IMR-90 (cell line): ENCODE results near the gene COL18A1. TPM values are rescaled to one million over a fixed set of nuclear protein-coding genes. Genes with fewer than 3 reads are reported as not detected.

Experiments
- ATAC-seq: fragments of 200-7000 bp; cut with Tn5 transposase; 2 replicates; pipeline ENCODE4 v1.9.1; 2020; ENCODE audit warnings: low read depth, mild to moderate bottlenecking, moderate library complexity
- BruUV-seq: library from RNA; stranded (reverse); fragments of 400-500 nt; replicated peaks from 2 replicates; lab custom pipeline; 2021; lab: Mats Ljungman, UMichigan
- CTCF ChIA-PET: fragments of 300-600 bp; formaldehyde crosslinking; extraction: SDS; loops from one replicate; lab custom pipeline; 2021; ENCODE audit warnings: antibody characterized with exemption; lab: Yijun Ruan, JAX
- POLR2A ChIA-PET: fragments of 300-600 bp; sonication (Branson Sonifier 250); formaldehyde crosslinking; loops from one replicate; lab custom pipeline; 2022; ENCODE audit warnings: antibody characterized with exemption; ENCODE audit not compliant: unreplicated experiment; lab: Charles Lee
- DNase-seq: peaks from one replicate; pipeline ENCODE4 v3.0.0; 2013
- H2AFZ ChIP-seq: replicated peaks from 2 replicates; pipeline ENCODE3; 2013; ENCODE audit warnings: low read length, mild to moderate bottlenecking; ENCODE audit not compliant: poor library complexity
- H2AK5ac ChIP-seq: 2 replicates; pipeline ENCODE4 v1.6.1; 2013; ENCODE audit warnings: low read depth, low read length, inconsistent platforms
- H2AK9ac ChIP-seq: replicated peaks from 2 replicates; pipeline ENCODE3; 2013; ENCODE audit warnings: mild to moderate bottlenecking, low read depth, low read length, moderate library complexity; ENCODE audit not compliant: poor library complexity
- H2BK120ac ChIP-seq: 2 replicates; pipeline ENCODE4 v1.6.1; 2013; ENCODE audit warnings: low read depth, low read length, inconsistent platforms
- H2BK15ac ChIP-seq: 3 replicates; pipeline ENCODE4 v1.6.1; 2013; ENCODE audit warnings: low read depth, low read length, inconsistent platforms
- H2BK20ac ChIP-seq: 2 replicates; pipeline ENCODE4 v1.6.1; 2013; ENCODE audit warnings: low read depth, mild to moderate bottlenecking, inconsistent platforms, low read length, moderate library complexity
- H2BK5ac ChIP-seq: 2 replicates; pipeline ENCODE4 v1.6.1; 2013; ENCODE audit warnings: mild to moderate bottlenecking, low read depth, low read length, inconsistent platforms; ENCODE audit not compliant: poor library complexity, severe bottlenecking
- H3K14ac ChIP-seq: replicated peaks from 2 replicates; pipeline ENCODE4 v1.6.1; 2013; ENCODE audit warnings: low read depth, low read length, inconsistent platforms
- H3K18ac ChIP-seq: 2 replicates; pipeline ENCODE4 v1.6.1; 2013; ENCODE audit warnings: low read depth, low read length, control low read depth
- H3K23ac ChIP-seq: 2 replicates; pipeline ENCODE4 v1.6.1; 2013; ENCODE audit warnings: low read depth, low read length, inconsistent platforms
- H3K27ac ChIP-seq: 2 replicates; pipeline ENCODE4 v1.5.1; 2013; ENCODE audit warnings: mild to moderate bottlenecking, control low read depth, low read length; ENCODE audit not compliant: insufficient read depth
- H3K27me3 ChIP-seq: 2 replicates; pipeline ENCODE4 v1.6.1; 2013; ENCODE audit warnings: low read length; ENCODE audit not compliant: control insufficient read depth, insufficient read depth
- H3K36me3 ChIP-seq: 2 replicates; pipeline ENCODE4 v1.6.1; 2013; ENCODE audit warnings: low read length, mixed read lengths; ENCODE audit not compliant: control insufficient read depth, insufficient read depth
- H3K4ac ChIP-seq: 2 replicates; pipeline ENCODE4 v1.6.1; 2013; ENCODE audit warnings: low read depth, low read length, inconsistent platforms
- H3K4me1 ChIP-seq: 2 replicates; pipeline ENCODE4 v1.6.1; 2013; ENCODE audit warnings: low read length, mixed read lengths; ENCODE audit not compliant: control insufficient read depth, insufficient read depth
- H3K4me2 ChIP-seq: 2 replicates; pipeline ENCODE4 v1.6.1; 2013; ENCODE audit warnings: low read depth, mild to moderate bottlenecking, control low read depth, low read length, moderate library complexity
- H3K4me3 ChIP-seq: 2 replicates; pipeline ENCODE4 v1.5.1; 2013; ENCODE audit warnings: low read depth, mild to moderate bottlenecking, control low read depth, low read length, moderate library complexity; ENCODE audit not compliant: insufficient read depth
- H3K56ac ChIP-seq: 2 replicates; pipeline ENCODE4 v1.6.1; 2013; ENCODE audit warnings: low read length, inconsistent platforms; ENCODE audit not compliant: insufficient read depth; ENCODE audit errors: extremely low read depth
- H3K79me1 ChIP-seq, 2 experiments: 2 replicates each; pipeline ENCODE4 v1.6.1; 2013; ENCODE audit warnings: low read length in 2 of 2, inconsistent platforms in 1 of 2, low read depth in 1 of 2
- H3K9ac ChIP-seq: 2 replicates; pipeline ENCODE4 v1.6.1; 2013; ENCODE audit warnings: low read depth, low read length, control low read depth
- H3K9me1 ChIP-seq: 2 replicates; pipeline ENCODE4 v1.6.1; 2013; ENCODE audit warnings: low read length, inconsistent platforms; ENCODE audit not compliant: insufficient read depth
- H3K9me3 ChIP-seq: 2 replicates; pipeline ENCODE4 v1.6.1; 2013; ENCODE audit warnings: low read length; ENCODE audit not compliant: control insufficient read depth, insufficient read depth
- H4K20me1 ChIP-seq: 2 replicates; pipeline ENCODE4 v1.6.1; 2013; ENCODE audit warnings: low read length, inconsistent platforms; ENCODE audit not compliant: insufficient read depth
- H4K5ac ChIP-seq: 2 replicates; pipeline ENCODE4 v1.6.1; 2013; ENCODE audit warnings: mild to moderate bottlenecking, low read depth, low read length, control low read depth
- H4K8ac ChIP-seq, 2 experiments: 2 replicates each; pipeline ENCODE4 v1.6.1; 2013; ENCODE audit warnings: low read depth in 2 of 2, low read length in 2 of 2, control low read depth in 1 of 2, inconsistent platforms in 1 of 2
- H4K91ac ChIP-seq: 2 replicates; pipeline ENCODE4 v1.6.1; 2013; ENCODE audit warnings: low read depth, low read length, inconsistent platforms; ENCODE audit not compliant: insufficient read depth
- CHD1 ChIP-seq: IDR thresholded peaks from 2 replicates; pipeline ENCODE4 v1.6.1; 2012; ENCODE audit warnings: low read depth, low read length, improper control_type of control experiment
- CTCF ChIP-seq: conservative IDR thresholded peaks from 2 replicates; pipeline ENCODE4 v1.5.1; 2012; ENCODE audit warnings: mild to moderate bottlenecking, low read depth, low read length, improper control_type of control experiment
- FOS ChIP-seq: fragments of 150-350 bp; IDR thresholded peaks from 2 replicates; pipeline ENCODE4 v1.6.1; 2016; ENCODE audit warnings: low read depth, low read length
- POLR2A ChIP-seq: IDR thresholded peaks from 2 replicates; pipeline ENCODE4 v1.6.1; 2012; ENCODE audit warnings: mild to moderate bottlenecking, low read depth, low read length
- RAD21 ChIP-seq: IDR thresholded peaks from 2 replicates; pipeline ENCODE4 v1.6.1; 2012; ENCODE audit warnings: low read length, improper control_type of control experiment
- SMC3 ChIP-seq: fragments of 150-350 bp; IDR thresholded peaks from 2 replicates; pipeline ENCODE4 v1.6.1; 2016; ENCODE audit warnings: low read depth, mild to moderate bottlenecking, antibody characterized with exemption, low read length, moderate library complexity
- WGBS, 2 experiments: methylation state at CpG; one replicate each; pipeline versions ENCODE4 v1.1.5 to v1.1.7; 2013; ENCODE audit warnings: missing lambda C conversion rate in 2 of 2; ENCODE audit not compliant: insufficient read length in 1 of 2; ENCODE audit errors: extremely low coverage in 2 of 2; 5-methylcytosine and 5-hydroxymethylcytosine counted together
- dilution Hi-C: fragments of 300-500 bp; cut with HindIII; formaldehyde crosslinking; loops from one replicate; pipeline ENCODE4 v1.14.3; 2018; ENCODE audit warnings: low sequenced_read_pairs; ENCODE audit not compliant: unreplicated experiment
- in situ Hi-C: fragments of 300-500 bp; cut with MboI; formaldehyde crosslinking; loops from 3 replicates; pipeline ENCODE4 v1.14.3; 2019; ENCODE audit warnings: low sequenced_read_pairs, inconsistent platforms, mixed read lengths
- intact Hi-C: fragments of 100-400 bp; cut with micrococcal nuclease; formaldehyde crosslinking; loops from 2 replicates; pipeline ENCODE4 v1.10.0; 2022
- polyA plus RNA-seq, 3 experiments: library from polyadenylated mRNA; depleted of rRNA; stranded (reverse); fragments of >200 nt; gene quantifications; 2 replicates each; pipeline ENCODE4 v1.2.3, GENCODE V29; 2012; ENCODE audit warnings: low replicate concordance in 1 of 3
- total RNA-seq: library from RNA; depleted of rRNA; stranded (reverse); fragments of >200 nt; gene quantifications from 2 replicates; pipeline ENCODE4 v1.2.3, GENCODE V29; 2012

Gene COL18A1
- total and polyA plus RNA-seq, 2 of the 4 experiments (the other 2 are of a cell fraction) = 4.3 to 46.7 TPM

GRCh38 chr21:45477176-45478114, 72.5 kb downstream of the COL18A1 start (continued):
- no peak for TF ChIP-seq CHD1
- TF ChIP-seq RAD21 = no peak
- TF ChIP-seq POLR2A = no peak

- H3K27ac ChIP-seq = peak overlapping the region; percentile 45; the same call in 1 of the 2 replicates
- intact Hi-C loops = loop anchor here (5.0 kb wide), 2 partner anchors 344 to 444 kb away; no protein-coding TSS in a partner anchor
Measured at GRCh38 chr21:45478115-45478801, 73.3 kb downstream of the COL18A1 start.

More at GRCh38 chr21:45478115-45478801, 73.3 kb downstream of the COL18A1 start:
- Histone ChIP-seq H3K18ac (no peak overlapping the region), H3K4ac (no peak overlapping the region), H3K9ac (no peak overlapping the region), H2BK5ac (no peak overlapping the region), H3K27me3 (no peaks in the 10 kb centered on the region), H3K4me2 (peak overlapping the region; percentile 44; the same call in 1 of the 2 replicates), H3K23ac (no peak overlapping the region), H4K8ac (no peak overlapping the region), H2BK120ac (no peak overlapping the region), H4K91ac (peak overlapping the region; percentile 13; the same call in 1 of the 2 replicates), H2AK9ac (peak overlapping the region; percentile 23), H3K36me3 (peaks cover 82% of the 10 kb centered on the region), H3K79me1 (peaks cover 11 to 37% of the 10 kb centered on the region in 2 experiments; a peak in 3 of 4 replicates), H4K5ac (no peak overlapping the region), H3K9me3 (no peaks in the 10 kb centered on the region), H3K56ac (no peak overlapping the region), H3K4me3 (no peak overlapping the region), H4K20me1 (peaks cover 25% of the 10 kb centered on the region), H3K4me1 (peaks cover 10% of the 10 kb centered on the region), H2BK20ac (no peak overlapping the region), H2AFZ (peak overlapping the region; percentile 54), H3K14ac (no peak overlapping the region), H3K9me1 (peaks cover 19% of the 10 kb centered on the region), H2BK15ac (no peak overlapping the region), H2AK5ac (peak overlapping the region; percentile 80)
- WGBS, 2 experiments = 63% methylated on average over 19 of the region's 32 CpGs; no CpG with 5 or more reads in 1 of the 2 experiments
- in situ Hi-C loops (no loop called here), dilution Hi-C loops (no loop called here)
- ATAC-seq = peak; percentile 87
- no peak for TF ChIP-seq FOS
- TF ChIP-seq SMC3 = peak; percentile 65
- peak; percentile 85 for TF ChIP-seq CTCF
- peak; percentile 53 for TF ChIP-seq RAD21
- BruUV-seq = no TSS peak
- peak; percentile 49 for DNase-seq
- ChIA-PET POLR2A (no interaction called here), CTCF (interaction anchor here (0.6 kb wide), 1 partner anchor 177 kb away, joined by 3 read pairs; no protein-coding TSS in a partner anchor)
